T-helper 1 cell (primary cell): ENCODE measurements around the gene RSPO3.
"Not testable (repeated sequence)": the region's sequence is repeated elsewhere in the genome, so short reads cannot be mapped to it uniquely, and the experiment has no call there.

Source experiments
- DNase-seq, 5 donors: peaks; one replicate each; pipeline ENCODE4 v3.0.0-alpha.2; 2012 to 2020
- total RNA-seq, 4 donors: gene quantifications; one replicate each; lab custom pipeline; 2026; lab: John Stamatoyannopoulos, UW

The RSPO3 gene, protein sequence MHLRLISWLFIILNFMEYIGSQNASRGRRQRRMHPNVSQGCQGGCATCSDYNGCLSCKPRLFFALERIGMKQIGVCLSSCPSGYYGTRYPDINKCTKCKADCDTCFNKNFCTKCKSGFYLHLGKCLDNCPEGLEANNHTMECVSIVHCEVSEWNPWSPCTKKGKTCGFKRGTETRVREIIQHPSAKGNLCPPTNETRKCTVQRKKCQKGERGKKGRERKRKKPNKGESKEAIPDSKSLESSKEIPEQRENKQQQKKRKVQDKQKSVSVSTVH
- total RNA-seq = 0 reads per million in 4 donors

DNA sequence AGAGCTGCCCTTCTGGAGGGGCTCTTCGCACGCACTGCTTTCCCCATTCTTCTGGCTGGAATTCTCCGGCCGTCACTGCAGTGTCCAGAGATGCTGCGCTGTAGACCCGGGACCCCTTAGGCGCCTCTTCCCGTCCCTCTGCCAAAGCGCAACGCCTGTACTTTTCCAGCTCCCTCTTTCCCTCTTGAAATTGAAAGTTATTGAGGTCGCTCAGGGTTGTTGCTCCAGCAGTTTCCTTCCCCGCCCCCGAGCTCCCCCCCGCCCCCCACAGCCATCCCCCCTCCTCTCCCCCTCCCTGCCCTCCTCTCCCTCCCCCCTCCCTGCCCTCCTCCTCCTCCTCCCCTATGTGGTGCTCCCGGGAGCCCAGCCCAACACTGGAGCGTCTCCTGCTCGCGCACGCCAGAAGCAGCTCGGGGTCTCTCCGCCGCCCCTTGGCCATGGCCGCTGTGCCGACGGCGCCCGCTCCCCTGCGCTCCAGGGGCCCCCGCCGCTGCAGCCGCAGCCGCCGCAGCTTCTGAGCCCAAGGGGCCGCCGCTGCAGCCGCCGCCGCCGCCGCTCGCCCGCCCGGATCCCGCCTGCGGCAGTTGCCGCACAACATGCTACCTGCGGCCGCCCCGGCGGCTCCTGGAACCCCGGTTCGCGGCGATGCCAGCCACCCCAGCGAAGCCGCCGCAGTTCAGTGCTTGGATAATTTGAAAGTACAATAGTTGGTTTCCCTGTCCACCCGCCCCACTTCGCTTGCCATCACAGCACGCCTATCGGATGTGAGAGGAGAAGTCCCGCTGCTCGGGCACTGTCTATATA lies at the start of gene RSPO3:
Gene RSPO3 (plus strand): TSS at position 374 of the 804 bp plus-strand sequence. CDS start 522 bp downstream, outside the sequence.
- DNase-seq = no peak

DNA sequence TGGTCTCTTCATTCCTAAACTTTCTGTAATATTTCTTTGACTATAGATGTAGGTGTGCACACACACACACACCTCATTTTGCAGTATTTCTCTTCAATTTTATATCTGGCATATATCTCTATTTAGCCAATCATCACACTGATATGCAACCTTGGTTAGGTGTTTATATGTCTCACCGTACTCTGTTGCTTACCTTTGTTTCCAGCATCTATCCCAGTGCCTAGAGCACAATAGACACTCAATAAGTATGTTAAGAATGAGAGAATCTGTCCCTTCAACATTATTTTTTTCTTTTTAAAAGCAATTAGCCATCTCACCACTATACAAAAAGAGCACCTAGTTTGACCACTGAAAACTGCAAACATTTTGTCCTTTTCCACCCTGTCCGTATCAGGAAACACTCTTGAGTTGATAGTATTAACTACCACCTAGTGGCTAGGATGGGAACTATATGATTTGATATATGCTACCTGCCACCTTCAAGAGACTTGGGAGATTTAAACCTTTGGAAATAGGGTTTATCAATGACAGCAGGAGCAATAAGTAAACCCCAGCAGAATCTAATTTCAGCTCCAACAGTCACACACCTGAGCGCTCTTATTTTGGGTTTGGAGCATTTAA lies 48.7 kb upstream of the RSPO3 start:
- DNase-seq = no peak

DNA sequence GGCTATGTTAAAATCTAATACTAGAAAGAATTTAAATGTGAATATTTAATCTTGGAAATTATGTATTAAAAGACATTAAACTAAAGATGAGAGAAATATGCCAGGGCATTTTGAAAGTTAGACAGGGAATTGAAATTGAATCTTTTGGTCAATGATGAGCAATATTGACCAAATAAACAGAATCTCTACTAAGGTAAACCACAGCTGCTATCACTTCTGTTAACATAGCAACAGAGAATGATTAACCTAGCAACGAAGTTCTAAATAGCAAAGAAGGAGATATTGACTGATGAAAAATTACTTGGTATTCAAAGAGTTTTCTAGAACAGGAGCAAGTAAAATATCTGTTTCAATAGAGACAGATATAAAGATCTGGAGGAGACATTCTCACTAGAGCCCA lies 45.2 kb upstream of the RSPO3 start:
- no peak for DNase-seq

DNA sequence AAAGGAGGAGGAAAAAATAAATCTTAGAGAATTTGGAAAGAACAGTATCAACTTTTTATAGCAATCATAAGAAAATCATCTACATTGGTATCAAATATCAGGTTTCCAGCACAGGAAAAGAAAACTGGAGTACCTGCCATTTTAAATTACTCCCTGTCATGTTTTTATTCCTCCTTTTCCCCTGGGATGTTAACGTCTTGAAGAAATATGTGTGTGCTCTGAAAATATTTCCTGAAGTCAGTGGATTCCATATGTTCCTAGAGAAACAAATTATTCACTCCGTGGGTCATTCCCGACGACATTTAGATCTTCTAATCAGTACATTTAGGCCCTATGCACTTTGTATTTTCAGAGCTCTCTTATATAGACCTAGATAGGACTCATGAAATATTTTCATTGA lies 42.0 kb upstream of the RSPO3 start:
- DNase-seq = no peak

DNA sequence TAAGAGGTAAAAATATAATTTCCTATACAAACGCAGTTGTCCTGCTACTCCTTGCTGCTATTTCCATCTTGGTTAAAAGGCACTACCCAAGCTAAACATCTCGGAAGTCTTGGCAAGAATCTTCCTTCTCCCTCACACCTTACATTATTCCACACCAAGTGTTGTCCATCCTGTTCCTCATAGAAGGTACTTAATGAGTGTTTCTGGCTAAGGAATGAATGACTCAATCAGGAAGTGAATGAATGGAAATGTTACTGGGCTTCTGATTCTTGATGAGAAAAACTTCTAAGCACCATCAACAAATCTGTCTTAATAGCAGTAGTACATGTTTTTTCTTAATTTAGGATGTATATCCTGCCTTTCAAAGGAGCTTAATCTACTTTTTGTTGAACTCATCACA lies 40.6 kb upstream of the RSPO3 start:
- DNase-seq = no peak

DNA sequence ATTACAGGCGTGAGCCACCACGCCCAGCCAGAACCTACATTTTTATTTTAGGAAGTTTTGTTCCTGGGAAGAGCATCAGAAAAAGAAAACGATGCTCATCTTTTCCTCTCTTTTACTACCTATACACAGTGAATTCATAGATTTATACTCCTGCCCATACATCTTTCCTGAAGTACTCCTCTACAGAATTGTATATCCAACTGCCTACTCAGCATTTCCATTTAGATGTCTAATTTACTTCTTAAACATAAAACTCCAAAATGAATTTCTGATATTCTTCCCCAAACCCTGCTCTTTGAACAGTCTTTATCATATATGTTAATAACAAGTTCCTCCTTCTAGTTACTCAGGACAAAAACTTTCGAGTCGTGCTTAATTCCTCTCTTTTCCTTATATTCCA lies 39.8 kb upstream of the RSPO3 start:
- no peak for DNase-seq

DNA sequence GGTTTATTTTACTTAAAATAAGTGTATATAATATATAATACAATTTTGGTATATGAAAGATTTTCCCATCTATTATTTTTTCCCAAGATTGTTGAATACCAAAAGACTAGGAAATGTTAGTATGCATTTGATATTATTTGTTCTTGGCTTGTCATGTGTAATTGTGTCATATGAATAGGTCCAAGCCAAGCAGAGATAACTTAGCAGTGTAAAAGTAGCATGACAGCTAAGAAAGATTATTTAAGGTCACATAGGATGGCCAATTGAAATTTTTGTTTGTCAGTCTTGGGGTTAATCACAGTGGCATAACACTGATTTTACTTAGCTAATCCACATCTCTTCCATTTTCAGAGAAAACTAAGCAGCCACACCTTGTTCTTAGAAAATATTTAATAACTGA lies 38.8 kb upstream of the RSPO3 start:
- DNase-seq = no peak

DNA sequence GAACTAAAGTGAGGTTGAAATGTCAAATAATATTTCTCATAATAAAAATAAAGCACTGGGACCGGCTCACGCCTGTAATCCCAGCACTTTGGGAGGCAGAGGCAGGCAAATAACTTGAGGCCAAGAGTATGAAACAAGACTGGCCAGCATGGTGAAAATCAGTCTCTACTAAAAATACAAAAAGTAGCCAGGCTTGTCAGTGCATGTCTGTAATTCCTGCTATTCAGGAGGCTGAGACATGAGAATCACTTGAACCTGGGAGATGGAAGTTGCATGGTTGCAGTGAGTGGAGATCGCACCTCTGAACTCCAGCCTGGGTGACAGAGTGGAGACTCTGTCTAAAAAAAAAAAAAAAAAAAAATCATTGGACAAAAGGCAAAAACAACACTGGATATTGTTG lies 38.4 kb upstream of the RSPO3 start:
- DNase-seq = no peak

DNA sequence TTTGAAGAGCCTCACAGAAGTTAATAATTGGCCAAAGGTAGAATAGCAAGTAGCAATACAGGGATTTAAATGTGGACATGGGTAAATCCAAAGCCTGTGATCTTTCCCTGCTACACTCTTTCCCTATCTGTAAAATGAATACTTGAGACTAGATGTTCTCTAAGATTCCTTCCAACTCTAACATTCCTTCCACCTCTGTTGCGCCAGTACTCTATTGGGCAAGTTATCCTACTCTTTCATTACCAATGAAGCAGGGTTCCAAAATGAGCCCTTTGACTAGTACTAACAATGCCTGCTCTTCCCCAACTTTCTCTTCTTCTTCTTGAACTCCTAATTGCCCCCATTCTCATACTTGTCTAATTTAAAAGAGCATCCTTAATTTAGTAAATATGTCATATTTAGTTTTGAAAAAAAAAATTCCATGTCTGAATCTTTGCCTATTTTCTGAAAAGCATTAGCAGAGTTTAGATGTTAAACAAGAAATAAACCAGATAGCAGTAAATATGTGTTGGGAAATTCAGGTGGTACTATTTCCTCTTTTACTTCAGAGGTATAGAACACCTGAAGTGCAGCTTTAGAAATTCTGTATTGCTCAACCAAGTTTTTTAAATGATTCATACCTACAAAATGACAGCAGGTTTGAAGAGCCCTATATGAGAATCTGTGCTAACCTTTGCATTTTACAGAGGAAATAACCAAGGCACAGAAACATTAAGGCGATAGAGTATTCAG lies 35.1 kb upstream of the RSPO3 start:
- no peak for DNase-seq

DNA sequence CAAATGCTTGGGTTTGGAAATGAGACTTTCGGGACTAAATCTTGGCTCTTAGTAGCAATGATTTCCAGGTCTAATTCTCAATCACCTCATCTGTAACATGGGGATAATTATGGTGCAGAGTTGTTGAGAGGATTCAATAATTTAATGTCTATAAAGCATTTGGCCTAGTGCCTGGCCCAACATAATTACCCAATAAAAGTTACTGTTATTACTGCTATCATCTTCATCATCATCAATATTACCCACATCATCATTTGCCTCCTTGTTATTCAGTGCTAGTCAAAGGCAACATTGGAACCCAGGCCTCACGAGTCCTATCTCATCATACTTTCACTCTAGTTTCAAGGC lies 34.5 kb upstream of the RSPO3 start:
- no peak for DNase-seq

DNA sequence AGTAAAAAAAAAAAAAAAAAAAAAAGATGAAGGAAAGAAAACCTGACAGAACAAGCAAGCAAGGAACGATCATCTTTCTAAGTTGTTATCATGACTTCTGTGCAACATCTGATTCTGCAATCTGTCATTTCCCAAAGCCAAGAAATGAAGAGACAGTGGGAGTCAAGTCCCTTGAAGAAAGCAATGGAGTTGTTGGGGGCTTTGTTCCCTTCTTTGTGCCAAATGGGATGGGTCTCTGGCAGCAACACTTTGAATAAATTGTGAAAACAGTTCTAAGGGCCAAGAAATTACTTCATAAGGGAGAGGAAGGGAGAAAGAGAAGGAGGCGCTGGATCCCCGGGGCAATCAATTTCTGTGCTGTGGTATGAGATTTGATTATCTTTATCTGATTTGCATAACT lies 33.3 kb upstream of the RSPO3 start:
- DNase-seq = no peak

DNA sequence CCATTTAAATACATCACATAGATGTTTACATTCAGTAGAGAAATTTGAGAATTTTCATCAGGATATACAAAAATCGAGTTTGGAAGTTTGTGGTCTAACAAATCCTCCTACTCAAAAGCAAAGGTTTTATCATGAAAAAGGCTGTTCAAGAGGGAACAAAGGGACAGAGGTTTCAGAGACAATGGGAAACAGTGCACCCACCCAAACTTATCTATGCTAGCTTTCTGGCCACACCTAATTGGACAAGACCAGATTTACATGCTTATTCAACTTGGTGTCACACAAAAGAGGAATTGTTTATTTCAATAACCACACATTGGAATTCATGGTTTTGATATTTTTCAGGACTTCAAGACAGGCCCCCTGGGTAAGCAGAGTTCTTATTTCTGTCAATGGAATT lies 28.4 kb upstream of the RSPO3 start:
- DNase-seq = no peak

DNA sequence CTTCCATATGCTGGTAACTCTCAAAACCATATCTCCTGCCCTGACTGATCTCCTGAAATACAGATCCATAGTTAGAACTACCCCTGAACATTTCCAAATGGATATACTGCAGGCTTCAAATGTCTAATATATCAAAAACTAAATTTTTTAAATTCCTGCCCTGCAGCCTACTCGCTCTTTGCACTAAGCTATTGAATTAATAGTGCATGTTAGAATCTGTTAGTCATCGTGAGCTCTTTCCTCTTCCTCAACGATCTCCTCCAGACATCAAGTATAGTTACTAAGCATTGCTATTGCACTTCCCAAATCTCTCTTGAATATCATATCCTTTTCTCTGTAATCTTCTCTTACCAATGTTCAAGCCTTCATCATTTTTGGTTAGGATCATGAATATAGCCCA lies 26.0 kb upstream of the RSPO3 start:
- DNase-seq = no peak

DNA sequence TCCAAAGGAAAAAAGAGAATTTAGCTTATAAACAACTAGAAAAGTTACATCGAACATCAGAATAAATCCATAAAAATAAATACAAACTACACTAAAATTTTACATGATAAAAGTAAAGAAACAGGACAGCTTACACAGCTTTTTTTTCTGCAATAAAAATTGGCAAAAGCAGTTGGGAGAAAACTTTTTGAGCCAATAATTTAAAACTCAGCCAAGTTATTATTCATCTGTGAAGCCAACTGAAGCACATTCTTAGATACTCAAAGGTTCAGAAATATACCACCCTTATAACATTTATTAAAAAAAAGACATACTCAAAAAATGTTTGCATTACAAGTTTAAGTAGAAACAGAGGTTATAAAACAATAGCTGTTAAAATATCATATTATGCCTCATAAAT lies 23.7 kb upstream of the RSPO3 start:
- no peak for DNase-seq

DNA sequence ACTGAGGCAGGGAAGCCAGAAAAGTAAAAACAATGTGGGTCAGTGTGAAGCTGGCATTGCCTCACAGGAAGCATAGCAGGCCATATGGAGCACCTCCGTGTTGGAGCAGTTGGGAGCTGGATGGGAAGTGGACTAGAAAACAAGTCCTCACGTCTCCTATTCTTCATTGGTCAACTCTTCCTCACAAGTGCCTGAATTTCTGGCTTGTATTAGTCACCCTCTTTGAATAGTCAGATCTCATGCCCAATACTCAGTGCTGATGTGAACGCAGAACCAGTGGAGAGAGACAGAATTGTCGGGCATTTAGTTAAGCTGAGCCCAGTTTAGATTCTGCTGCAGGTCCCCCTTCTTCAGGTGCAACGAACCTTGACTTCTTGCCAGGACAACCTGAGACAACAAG lies 22.3 kb upstream of the RSPO3 start:
- no peak for DNase-seq

DNA sequence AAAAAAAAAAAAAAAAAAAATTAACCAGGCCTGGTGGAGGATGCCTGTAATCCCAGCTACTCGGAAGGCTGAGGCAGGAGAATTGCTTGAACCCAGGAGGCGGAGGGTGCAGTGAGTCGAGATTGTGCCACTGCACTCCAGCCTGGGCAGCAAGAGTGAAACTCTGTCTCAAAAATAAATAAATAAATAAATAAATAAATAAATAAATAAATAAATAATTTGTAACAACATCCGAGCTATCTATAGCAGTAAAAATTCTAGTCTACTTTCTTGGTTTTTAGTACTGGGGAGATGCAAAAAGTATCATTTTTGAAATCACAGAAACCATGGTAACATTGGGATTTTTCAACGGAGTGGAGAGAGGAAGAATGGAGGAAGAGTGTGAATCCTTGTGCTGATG lies 21.0 kb upstream of the RSPO3 start:
- DNase-seq = not testable (repeated sequence)

DNA sequence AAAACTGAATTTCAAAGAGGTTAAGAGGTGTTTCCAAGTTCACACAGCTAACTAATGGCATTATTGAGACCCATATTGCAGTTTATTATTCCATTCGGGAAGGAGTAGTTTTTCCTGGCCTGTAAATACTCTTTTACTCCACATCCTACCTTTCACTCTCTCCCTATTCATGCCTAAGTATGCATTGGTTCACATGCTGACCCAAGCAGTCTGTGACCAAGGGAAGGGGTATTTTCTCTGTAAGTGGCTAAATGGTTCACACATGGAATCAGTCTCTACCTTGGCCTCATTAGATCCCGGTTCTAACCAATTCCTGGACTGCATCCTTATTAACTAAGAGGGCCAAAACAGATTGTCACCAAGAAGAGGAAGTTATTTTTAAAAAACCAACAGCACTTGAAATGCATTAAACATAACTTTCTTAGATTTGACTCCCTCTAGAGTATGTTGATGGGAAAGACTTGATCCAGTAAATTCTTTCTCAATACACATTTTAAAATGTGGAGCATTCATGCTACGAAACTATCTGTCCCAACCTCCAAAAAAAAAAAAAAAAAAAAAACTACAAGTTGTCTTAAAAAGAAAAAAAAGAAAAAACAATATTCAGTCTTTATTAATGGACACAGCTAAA lies 17.8 kb upstream of the RSPO3 start:
- no peak for DNase-seq

DNA sequence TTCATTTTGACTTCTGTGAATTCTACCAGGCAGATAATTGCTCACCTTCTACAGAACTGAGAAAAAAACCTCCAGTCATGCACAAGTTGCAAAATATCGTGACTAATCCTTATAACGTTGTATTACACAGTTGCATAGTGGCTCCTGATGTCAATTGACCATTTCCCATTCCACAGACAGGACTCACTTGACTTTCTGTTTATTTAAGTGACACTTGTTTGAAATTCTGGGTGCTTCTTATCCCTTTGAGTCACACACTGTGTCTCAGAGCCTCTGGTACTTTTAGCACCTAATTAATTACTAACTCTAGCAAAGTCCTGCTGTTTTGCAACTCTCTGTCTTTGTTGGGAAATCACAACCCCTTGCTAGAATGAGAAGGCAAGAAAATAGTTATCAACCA lies 16.2 kb upstream of the RSPO3 start:
- no peak for DNase-seq

DNA sequence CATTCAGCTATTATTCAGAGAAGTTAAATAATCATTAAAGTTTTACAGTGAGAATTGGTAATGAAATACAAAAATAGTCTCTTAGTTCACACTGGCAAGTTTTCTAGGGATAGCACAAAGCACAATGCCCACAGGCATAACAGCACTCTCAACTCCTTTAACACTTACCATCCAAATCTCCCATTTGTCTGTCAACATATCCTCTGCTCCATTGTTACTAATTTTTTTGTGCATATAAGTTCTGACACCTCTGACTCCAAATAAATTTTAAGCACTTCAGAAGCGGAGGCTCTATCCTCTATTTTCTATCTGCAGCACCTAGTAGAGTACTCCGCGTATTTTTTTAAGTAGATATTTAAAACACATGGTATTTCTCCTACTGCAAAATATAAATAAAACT lies 15.6 kb upstream of the RSPO3 start:
- DNase-seq = no peak

DNA sequence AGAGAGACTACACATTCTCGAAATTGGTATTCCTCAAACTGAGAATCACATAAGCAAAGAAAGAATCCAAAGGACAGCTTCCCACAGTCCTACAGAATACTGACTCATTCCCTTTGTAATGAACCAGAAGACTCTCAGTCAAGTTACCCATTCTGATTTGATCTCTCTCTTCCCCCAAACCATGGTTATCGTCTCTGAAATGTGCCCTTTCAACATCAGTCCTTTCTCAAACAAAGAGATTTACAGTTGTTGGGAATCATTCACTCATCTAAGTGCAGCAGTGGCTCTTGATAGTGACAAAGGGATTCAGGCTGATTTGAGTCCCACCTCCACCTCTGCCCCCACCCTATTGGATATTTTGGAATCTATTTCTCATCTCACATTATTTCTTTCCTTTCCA lies 15.0 kb upstream of the RSPO3 start:
- no peak for DNase-seq

DNA sequence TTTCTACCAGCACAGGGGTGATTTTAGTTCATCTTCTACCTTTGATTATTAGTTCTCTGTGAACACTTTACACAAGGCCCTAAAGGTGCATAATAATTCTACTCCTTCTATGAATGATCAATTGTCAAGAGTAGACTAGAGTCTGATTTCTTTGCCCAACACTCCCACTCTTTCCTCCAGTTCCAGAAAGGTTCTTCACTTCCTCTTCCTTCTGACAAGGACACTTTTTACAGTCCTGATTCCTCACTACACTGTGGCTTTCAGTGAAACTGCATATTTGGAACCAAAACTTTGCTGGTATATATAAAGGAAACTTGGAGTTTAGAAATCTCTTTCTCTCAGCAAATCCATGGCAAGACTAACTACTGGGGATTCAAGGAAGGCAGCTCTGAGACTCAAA lies 10.6 kb upstream of the RSPO3 start:
- DNase-seq = no peak

DNA sequence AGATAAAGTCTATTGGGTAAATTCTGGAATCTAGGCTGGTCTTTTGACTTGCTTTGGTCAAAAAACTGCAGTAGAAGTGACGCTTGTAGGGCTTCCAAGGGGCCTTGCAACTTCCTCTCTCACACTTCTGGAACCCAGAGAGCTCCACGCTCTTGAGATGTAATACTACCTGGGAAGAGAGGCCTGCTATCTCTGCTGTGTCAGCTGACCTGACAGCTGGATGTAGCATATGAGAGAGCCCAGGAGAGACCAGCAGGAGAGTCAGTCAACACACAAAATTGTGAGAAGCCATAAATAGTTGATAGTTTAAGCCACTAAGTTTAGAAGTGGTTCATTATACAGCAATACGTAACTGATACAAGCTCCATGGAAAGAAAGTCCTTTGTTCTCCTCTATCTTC lies 7.8 kb upstream of the RSPO3 start:
- DNase-seq = no peak

DNA sequence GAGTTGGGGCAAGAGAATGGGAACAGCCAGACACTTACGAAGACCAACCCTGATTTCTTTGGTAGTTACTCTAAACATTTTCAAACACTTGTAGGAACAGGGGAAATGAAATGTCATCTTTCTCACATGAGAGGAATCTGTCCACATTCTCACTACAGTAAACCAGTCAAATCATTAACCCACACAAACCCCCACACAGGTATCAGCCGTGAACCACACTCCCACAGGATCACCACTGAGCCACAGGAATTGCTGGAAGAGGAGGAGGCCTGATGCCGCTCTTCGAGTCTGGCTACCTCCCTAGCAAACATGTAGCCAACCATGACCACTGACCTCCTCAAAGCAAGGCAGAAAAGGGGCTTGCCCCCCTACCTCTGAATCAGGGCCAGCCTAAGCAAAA lies 6.9 kb upstream of the RSPO3 start:
- no peak for DNase-seq
